A172 (cell line): ENCODE results near the gene CMIP. TPM values are rescaled to one million over a fixed set of nuclear protein-coding genes. Genes with fewer than 3 reads are reported as not detected.

ENCODE experiments used
- DNase-seq: peaks from one replicate; pipeline ENCODE4 v3.0.0-alpha.2; 2015; ENCODE audit warnings: low spot score
- total RNA-seq: library from RNA; depleted of rRNA; stranded (reverse); fragments of >200 nt; shearing (Covaris generic); gene quantifications from 2 replicates; pipeline ENCODE4 v1.2.3, GENCODE V29; 2014

The CMIP gene
- total RNA-seq, 1 experiment from 2014 or later = 5.9 TPM

GRCh38 chr16:81549547-81550431, 105.2 kb downstream of the CMIP start:
- DNase-seq = no peak

- DNase-seq = no peak
Measured at GRCh38 chr16:81550432-81550808, 105.8 kb downstream of the CMIP start.

DNA sequence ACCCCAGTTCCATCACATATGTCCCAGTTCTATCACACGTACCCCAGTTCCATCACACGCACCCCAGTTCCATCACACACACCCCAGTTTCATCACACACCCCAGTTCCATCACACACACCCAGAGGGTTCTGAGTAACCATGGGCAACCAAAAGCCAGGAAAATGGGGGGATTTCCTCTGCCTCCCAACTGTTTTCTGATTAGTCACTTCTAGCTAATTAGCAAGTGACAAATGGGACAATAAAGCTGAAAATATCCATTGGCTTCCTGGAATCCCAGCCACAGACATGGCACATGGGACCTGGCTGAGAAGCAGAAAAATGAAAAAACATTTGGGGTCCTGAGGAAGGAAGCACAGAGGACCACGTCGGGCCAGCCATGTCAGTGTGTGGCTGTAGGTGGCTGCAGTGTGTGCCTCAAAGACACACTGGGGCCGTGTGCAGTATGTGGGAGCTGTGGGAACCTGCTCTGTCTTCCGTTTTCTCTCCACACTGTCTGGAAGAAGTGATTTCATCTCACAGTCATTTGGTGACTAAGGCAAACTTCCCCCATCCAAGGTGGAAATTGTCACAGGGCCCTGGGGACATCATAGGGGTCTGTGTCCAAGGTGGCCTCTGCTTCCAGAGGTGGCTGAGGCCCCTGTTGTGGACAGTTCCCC, 106.7 kb downstream of the CMIP start:
- peak; percentile 84 for DNase-seq

- peak; percentile 75 for DNase-seq
Measured at GRCh38 chr16:81551821-81552304, 107.3 kb downstream of the CMIP start.

DNA sequence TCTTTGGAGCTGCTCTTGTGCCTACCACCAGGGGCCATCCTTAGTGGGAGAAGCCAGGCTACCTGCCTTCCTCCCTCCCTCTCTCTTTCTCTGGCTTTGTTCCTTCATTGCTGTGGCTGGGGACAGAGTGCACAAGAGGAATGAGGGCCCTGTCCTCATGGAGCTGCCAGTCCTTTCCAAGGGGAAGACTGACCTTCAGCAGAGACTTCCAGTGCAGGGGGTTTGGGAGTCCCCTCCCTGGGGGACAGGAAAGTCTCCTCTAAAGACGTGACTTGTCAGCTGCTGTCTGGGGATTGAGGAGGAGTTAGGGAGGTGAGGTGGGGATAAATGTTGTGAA, 108.1 kb downstream of the CMIP start:
- no peak for DNase-seq

DNA sequence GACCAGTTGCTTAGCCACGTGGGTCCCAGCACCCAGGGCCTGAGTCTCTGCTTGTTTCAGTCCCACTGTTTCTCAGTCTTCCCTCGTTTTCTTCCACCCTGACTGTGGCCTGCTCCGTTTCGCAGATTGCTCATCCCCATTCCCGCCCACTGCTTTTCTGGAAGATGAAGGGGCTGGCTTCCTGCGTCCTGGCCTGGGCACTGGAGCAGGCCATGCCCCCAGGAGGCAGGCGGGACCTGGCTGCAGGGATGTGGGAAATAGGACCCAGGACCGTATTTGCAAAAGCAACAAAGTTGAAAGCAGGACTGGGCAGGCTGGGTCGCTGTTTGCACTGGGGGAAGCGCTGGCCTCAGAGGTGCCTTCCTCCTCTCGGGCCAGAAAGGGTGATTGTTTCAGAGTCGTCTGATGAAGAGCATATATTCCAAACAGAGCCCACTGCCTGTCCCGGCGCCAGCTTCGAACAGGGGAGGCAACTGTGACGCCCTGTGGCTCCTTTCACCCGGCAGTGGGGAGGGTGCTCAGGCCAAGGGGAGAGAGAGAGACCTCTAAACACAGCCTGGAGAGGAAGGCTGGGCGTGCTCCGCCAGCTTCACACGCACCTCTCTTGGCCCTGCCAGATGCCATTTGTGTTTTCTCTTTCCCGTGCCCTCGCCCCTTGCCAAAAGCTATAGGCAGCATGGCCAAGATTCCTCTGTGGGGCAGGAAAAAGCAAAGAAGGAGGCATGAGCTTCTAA, 108.6 kb downstream of the CMIP start:
- DNase-seq = no peak

GRCh38 chr16:81553814-81554675, 109.4 kb downstream of the CMIP start:
- no peak for DNase-seq

GRCh38 chr16:81554979-81555378, 110.4 kb downstream of the CMIP start:
- no peak for DNase-seq

DNA sequence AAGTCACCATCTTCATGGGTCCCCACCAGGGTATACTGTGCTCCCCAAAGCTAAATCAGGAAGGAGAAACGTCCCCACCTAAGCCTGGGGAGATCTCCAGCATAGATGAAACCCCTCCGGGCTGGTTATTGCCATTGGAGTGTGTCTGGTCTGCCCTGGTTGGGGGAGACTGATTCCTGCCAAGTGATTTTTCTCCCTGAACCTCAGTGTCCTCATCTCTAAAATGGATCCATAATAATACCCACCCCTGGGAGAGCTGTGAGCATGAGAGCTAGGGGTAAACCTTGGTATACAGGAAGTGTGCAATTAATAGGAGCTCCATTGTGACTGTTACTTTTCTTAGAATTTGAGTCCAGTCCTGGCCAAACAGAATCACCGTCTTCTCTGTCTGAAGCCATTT, 111.1 kb downstream of the CMIP start:
- DNase-seq = no peak

GRCh38 chr16:81556715-81557284, 112.2 kb downstream of the CMIP start:
- DNase-seq = peak; percentile 30

- no peak for DNase-seq
Measured at GRCh38 chr16:81558077-81558443, 113.5 kb downstream of the CMIP start.

DNA sequence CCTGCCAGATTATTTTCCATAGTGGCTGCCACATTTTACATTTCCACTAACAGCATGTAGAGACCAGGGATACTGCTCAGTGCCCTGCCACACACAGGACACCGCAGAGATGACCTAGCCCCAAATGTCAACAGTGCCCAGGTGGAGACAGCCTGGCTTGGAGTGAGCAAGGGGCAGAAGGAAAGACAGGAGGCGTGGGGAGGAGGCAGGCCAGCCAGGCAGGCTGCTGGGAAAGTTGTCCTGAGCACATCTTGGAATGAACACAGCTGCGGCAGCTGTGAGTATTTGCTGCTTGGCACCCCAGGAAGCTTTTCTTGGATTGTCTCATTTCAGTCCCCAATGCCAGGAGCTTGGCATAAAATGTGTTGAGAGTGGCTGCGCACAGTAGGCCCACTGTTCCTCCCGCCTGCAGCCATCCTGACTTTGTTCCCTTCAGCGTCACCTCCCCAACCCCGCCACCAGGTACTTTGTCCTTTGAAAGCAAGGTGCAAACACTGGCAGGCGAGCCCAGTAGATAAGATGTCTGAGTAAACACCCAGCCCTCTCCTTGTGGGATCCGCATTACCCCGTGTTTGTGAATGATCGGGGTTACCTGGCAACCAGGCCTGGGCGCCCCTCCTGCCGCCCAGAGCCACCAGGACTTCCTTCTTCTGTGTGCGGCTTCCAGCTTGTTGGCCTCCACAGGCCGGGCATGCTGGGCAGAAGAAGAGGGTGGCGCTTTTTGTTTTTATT, 114.0 kb downstream of the CMIP start:
- no peak for DNase-seq

GRCh38 chr16:81560979-81561657, 116.5 kb downstream of the CMIP start:
- no peak for DNase-seq

GRCh38 chr16:81562174-81562849, 117.7 kb downstream of the CMIP start:
- no peak for DNase-seq

DNA sequence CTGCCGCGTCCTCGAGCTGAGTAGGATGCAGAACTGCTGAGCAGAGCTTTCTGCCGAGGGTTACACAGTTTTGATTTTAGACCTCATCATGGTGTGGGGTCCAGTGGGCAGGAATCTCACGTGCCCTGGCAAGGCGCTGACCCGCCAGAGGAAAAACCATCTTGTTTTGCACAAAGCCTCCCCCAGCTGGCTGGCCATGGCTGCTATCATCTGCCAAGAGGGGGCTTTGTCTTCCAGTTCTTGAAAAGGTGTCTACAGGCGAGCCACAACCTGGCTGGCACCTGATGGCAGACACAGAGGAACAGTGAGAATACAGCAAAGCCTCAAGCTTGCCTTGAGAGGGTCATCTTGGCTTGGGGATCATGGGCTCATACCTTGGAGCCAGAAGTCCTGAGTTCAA, 118.3 kb downstream of the CMIP start:
- no peak for DNase-seq

- DNase-seq = no peak
Measured at GRCh38 chr16:81564421-81564911, 119.9 kb downstream of the CMIP start.

- no peak for DNase-seq
Measured at GRCh38 chr16:81565321-81566028, 120.9 kb downstream of the CMIP start.
